Measurements from ENCODE around the gene HIRIP3.

The HIRIP3 gene

DNA sequence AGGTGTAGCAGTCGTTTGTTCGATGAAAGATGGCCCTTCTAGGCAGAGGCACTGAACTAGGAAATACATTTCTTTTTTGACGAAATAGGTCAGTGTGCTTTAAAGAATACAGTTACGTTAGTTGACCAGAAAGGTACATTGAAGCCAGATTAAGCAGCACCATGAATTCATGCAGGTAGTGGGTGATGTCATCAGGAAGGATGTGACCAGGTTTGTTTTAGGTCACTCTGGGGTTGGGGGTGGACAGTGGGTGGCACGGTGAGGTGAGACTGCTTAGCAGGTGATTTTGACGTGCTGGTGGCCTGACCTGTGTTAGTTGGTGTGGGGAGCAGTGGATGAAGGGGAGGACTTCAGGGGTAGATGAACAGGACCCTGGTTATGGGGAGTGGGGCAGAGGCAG is 4.2 kb upstream of the HIRIP3 start:
- DNase-seq (ENCODE audit: low spot score) = no peak

DNA sequence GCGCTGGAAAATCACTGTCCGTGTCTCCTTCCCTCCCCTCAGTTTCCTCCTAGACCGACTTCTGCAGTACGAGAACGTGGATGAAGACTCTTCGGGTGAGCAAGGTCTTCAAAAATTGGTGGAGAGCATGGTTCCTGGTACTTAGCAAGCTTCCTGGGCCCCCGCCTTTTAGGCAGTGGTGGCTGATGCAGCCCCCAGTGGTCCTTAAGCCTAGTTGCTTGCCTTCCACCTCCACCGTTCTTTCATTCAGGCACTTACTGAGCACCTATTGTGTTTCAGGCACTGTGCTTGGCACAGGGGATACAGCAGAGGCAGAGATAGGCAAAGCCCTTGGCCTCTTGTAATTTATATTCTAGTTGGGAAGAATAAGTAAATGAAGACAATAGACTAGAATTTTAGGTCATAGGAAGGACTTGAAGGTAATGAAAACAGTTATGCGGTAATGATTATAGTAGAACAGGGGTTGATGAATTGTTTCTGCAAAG is 1.4 kb upstream of the HIRIP3 start:
- no peak for DNase-seq (ENCODE audit: low spot score)

GRCh38 chr16:29995911-29996765 is 721 bp upstream of the HIRIP3 start, which contains the start of gene INO80E:
TSS of gene INO80E (plus strand) at chr16:29996241. CDS start at chr16:29996311, 70 bp downstream.
- peak; percentile 98 for DNase-seq (ENCODE audit: low spot score)

DNA sequence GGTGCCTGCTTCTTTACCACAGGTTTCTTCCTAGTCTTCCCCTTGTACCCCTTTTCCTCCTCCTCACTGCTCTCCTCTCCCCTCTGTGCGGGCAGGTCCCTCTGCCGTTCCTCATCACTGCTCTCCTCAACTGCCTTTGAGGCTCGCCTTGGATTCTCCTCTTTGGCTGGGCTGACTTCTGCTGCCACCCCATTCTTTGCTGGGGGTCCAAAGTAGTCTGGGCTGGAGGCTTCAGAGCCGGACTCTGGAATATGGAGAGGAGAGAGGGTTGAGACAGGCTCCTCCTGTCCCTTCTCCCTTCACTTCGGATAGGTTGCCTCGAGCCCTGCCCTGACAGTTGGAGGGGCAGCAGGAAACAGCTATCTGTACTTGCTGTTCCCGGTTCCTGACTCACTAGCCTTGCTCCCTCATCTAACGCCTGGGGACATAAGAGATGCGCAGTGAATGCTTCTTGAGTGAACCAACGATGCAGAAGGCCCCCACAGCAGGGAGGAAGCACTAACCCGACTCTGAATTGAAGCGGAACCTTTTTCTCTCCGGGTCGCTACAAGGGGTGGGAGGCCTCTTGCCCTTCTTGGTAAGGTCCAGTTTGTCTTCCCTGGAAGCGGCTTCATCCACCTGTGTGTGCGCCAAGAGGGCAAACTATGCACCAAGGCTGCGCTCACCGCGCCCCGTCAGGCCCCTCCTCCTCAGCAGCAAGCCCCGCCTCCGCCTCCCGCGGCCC is 655 bp downstream of the HIRIP3 start:
- DNase-seq (ENCODE audit: low spot score) = no peak

GRCh38 chr16:29993903-29994599 is 1.4 kb downstream of the HIRIP3 start:
- DNase-seq (ENCODE audit: low spot score) = no peak

DNA sequence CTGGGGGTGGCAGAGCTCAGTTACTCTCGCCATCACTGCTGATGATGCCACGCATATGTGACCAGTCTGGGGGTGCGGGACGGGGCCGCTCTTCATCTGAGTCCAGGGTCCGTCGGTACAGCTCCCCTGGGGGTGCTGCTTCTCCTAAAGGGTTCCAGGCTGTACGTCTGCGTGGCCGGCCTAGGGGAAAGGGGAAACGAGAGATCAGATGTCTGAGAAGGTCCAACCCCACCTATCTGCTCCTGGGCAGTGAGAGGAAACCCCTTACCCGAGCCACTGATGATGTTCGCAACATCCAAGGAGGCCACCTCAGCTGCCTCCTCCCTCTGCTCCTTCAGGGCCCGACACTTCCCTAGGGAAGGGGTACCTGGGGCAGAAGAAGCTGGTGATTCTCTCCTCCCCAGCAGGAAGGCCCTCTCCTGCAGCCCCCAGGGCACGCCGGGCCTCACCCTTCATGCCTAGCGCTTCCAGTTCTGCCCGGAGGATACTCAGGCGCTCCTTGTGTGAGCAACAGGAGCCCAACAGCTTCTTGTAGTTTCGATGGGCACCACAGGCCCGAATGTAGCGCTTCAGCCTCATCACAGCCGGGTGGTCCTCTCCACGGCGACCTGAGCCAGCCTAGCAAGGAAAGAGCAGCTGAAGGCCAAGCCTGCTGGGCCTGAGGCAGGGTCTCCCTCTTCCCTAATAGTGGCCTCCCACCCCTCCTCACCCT is 2.1 kb downstream of the HIRIP3 start:
- DNase-seq (ENCODE audit: low spot score) = no peak

DNA sequence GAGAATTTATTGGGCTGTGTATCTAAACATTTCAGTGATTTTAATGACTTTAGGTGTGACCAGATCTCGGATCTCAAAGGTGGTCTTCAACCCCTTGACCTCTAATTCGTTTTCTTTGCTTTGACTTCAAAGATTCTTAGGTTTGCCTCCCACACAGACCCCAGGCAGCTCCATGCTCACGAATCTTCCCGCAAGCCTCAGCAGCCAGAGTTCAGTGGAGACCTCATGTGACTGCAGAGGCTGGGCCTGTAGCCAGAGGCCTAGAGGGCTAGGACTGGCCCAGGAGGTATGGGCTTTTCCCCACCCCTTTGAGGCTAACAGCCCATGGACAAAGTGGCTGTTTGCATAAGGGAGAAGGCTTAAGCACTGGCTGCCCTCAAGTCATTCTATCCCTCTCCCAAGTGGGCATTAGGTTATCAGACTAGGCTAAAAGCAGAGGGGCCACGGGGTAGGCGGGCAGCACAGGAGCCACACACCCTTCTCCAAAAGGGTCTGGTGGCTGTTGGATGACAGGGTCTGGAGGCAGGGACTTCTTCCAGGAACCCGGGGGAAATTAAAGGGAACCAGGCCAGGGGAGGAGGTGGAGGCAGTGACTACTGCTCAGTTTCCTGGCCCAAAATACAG is 3.0 kb downstream of the HIRIP3 start:
- no peak for DNase-seq (ENCODE audit: low spot score)

DNA sequence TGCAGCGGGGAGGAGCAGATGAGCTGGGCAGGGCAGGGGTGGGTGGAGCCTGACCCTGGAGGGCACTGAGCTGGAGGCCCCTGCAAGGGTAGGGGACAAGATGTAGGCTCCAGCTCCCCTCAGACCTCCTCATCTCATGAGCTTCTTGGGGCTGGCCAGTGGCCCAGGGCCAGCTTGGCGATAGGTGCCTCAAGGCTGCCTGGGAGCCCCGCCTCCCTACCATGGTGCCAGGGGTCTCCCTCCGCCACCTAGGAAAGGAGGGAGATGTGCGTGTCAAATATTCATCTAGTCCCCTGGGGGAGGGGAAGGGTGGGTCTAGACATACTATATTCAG is 3.9 kb downstream of the HIRIP3 start:
- no peak for DNase-seq (ENCODE audit: low spot score)

- no peak for DNase-seq (ENCODE audit: low spot score)
These were observed 4.4 kb downstream of the HIRIP3 start for GRCh38 chr16:29990883-29991570.

- no peak for DNase-seq (ENCODE audit: low spot score)
These were observed 5.4 kb downstream of the HIRIP3 start for GRCh38 chr16:29990034-29990433.

GRCh38 chr16:29989111-29989858 is 6.1 kb downstream of the HIRIP3 start:
- DNase-seq (ENCODE audit: low spot score) = no peak

DNA sequence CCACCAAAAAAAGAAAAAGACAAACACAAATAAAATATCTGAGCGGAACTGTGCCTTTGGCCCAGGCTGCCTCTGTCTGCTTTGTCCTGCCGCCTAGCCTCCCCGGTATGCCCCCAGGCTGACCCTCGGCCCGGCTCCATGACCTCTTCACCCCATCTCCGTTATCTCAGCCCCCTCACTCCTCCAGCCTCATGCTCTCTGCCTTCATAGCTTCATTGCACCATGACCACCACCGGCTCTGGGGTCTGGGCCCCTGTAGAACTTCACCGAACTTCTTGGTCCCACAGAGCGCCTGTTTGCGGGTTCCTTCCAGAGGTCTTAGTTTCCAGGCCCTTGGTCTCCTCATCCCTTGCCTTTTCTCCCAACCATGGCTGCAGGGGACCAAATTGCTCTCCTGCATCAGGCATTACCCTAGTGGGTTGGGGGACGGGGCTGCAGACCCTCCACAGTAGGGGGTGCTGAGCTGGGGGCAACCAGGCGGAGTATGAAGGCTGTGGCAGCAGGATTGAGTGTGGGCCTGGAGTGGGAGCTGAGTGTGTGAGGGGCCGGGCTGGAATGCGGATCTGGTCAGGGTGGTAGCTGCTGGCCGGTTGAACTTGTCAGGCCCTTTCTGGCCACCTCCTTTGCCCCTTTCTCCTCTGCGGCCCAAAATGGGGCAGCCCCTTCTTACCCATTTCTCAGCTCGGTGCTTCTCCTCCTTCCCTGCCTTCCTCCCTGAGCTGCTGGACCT is 6.9 kb downstream of the HIRIP3 start:
- DNase-seq (ENCODE audit: low spot score) = no peak

DNA sequence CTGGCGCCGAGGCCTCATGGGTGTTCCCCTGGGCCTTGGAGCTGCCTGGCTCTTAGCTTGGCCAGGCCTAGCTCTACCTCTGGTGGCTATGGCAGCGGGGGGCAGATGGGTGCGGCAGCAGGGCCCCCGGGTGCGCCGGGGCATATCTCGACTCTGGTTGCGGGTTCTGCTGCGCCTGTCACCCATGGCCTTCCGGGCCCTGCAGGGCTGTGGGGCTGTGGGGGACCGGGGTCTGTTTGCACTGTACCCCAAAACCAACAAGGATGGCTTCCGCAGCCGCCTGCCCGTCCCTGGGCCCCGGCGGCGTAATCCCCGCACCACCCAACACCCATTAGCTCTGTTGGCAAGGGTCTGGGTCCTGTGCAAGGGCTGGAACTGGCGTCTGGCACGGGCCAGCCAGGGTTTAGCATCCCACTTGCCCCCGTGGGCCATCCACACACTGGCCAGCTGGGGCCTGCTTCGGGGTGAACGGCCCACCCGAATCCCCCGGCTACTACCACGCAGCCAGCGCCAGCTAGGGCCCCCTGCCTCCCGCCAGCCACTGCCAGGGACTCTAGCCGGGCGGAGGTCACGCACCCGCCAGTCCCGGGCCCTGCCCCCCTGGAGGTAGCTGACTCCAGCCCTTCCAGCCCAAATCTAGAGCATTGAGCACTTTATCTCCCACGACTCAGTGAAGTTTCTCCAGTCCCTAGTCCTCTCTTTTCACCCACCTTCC is 7.9 kb downstream of the HIRIP3 start:
- no peak for DNase-seq (ENCODE audit: low spot score)

DNA sequence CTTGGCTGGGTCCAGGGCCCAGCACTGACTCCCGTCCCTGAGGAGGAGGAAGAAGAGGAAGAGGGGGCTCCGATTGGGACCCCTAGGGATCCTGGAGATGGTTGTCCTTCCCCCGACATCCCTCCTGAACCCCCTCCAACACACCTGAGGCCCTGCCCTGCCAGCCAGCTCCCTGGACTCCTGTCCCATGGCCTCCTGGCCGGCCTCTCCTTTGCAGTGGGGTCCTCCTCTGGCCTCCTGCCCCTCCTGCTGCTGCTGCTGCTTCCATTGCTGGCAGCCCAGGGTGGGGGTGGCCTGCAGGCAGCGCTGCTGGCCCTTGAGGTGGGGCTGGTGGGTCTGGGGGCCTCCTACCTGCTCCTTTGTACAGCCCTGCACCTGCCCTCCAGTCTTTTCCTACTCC is 8.5 kb downstream of the HIRIP3 start:
- DNase-seq (ENCODE audit: low spot score) = no peak

GRCh38 chr16:29986231-29986630 is 9.2 kb downstream of the HIRIP3 start:
- no peak for DNase-seq (ENCODE audit: low spot score)

GRCh38 chr16:29985271-29985811 is 10.1 kb downstream of the HIRIP3 start:
- DNase-seq (ENCODE audit: low spot score) = no peak

- no peak for DNase-seq (ENCODE audit: low spot score)
These were observed 10.7 kb downstream of the HIRIP3 start for GRCh38 chr16:29984764-29985147.

DNA sequence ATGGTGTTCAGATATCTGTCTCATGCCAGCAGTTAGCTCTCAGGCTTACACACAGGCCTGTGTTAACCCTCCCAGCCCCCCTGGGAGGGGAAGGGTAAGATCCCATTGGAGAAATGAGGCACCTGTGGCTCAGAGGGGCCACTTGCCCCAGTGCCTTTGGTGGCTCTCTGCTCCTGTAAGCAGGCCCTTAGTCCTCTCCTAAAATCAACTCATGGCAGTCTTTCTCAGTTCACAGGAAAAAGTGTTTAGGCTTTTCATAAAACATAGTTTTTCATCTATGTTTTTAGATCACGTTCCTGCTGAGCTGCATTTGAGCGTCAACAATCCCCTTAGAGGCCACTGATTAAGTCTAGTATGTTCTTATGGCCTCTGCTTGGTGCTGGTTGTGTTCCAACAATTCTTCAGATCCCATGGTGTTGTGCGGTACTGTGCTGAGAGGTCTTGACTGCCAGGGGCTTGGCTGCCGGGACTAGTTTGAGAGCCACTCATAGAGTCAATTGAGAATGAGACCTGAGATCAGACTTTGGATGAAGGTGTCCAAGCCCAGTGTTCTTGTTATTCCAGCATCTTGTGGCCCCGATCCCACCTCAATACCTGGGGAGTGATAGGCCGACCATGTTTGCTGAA is 11.2 kb downstream of the HIRIP3 start:
- no peak for DNase-seq (ENCODE audit: low spot score)

All from globus pallidus (tissue), 1 donor.